ENCODE results near the gene TRMT1.

GRCh38 chr19:13100031-13100588 lies 16.4 kb downstream of the TRMT1 start:
- no peak for TF ChIP-seq POLR2A (IDR thresholded peaks at IDR 0.05; ENCODE audit: low read length)
- no peak for TF ChIP-seq GATA1 (IDR thresholded peaks at IDR 0.05; ENCODE audit: low read depth, low read length)

Measured in erythroblast (primary cell).